HG03159 (cell line): ENCODE results near the gene RACGAP1.
A peak's percentile ranks its signal among the peaks of the same experiment; 100 is the strongest.

Experiments used
- ATAC-seq: cut with Tn5 transposase; IDR thresholded peaks from one replicate; pipeline ENCODE4 v1.9.1; 2021; ENCODE audit warnings: mild to moderate bottlenecking, moderate library complexity; ENCODE audit not compliant: unreplicated experiment

RACGAP1 gene

GRCh38 chr12:49945394-49946080 lies 79.8 kb downstream of the RACGAP1 start:
- peak; percentile 90 for ATAC-seq

GRCh38 chr12:49944718-49945117 lies 80.6 kb downstream of the RACGAP1 start:
- no peak for ATAC-seq

- no peak for ATAC-seq
These were observed 81.2 kb downstream of the RACGAP1 start for GRCh38 chr12:49944046-49944445.

GRCh38 chr12:49943625-49943960 lies 81.7 kb downstream of the RACGAP1 start:
- no peak for ATAC-seq

- no peak for ATAC-seq
These were observed 82.2 kb downstream of the RACGAP1 start for GRCh38 chr12:49942921-49943624.

GRCh38 chr12:49942512-49942893 lies 82.8 kb downstream of the RACGAP1 start:
- no peak for ATAC-seq

GRCh38 chr12:49941556-49942511 lies 83.5 kb downstream of the RACGAP1 start:
- ATAC-seq, result no peak

- no peak for ATAC-seq
These were observed 85.6 kb downstream of the RACGAP1 start for GRCh38 chr12:49939707-49940106.

- no peak for ATAC-seq
These were observed 86.0 kb downstream of the RACGAP1 start for GRCh38 chr12:49939307-49939706.
